Measurements from ENCODE around the gene CNTNAP2.

Gene CNTNAP2

GRCh38 chr7:147015999-147016398, 899.4 kb downstream of the CNTNAP2 start:
- DNase-seq (ENCODE audit: low read depth): no peak

DNA sequence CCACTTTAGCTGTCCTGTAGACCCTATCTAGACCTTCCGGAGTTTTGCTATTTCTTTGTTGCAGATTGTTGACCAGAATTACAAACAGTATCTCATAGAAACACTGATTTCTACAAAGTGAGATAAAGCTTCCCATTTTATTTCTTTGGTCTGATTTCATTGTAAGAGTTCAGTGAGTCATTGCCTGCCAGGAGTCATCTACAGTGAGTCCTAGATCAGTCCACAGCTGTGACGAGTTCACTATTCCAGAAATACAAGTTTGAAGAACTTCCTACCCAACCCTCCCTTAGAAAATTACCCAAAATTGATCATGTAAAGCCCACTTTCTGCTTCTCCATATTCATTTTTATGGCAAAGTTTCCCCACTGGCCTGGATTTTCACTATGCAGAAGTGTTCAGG, 905.5 kb downstream of the CNTNAP2 start:
- DNase-seq (ENCODE audit: low read depth): no peak

GRCh38 chr7:147023440-147023839, 906.8 kb downstream of the CNTNAP2 start:
- DNase-seq (ENCODE audit: low read depth): no peak

DNA sequence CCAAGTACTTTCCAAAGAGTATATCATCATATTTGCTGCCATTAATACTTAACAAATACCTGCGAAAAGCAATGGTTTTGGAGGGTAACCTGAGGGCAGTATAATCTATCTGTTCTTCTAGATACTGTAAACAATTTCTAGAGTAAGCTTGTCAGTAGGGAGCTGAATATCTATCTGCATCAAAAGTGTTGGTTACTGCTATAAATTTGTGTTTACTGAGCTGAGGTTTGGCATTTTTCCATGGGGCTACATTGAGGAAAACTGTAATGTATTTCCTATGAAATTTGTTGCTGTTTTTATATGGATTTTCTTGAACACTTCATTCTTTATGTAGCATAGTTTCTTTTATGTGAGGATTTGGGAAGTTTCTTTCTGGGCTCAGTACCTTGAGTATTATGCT, 913.4 kb downstream of the CNTNAP2 start:
- DNase-seq (ENCODE audit: low read depth): no peak

DNA sequence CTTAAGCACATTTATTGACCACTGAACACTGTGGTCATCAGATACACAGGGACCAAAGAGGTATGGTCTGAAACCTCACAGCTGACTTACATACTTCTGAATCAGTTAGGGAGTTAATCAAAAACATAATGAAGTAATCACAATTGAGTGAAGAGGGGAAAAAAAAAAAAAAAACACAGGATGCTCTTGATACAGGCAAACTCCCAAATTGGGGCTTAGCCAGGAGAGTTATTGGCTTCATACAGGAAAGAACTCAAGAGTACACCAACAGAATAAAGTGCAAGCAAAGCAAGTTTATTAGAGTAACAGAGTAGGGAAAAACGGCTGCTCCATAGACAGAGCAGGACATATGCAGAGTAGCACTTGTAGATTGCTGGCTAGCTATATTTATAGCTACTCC, 917.0 kb downstream of the CNTNAP2 start:
- DNase-seq (ENCODE audit: low read depth): no peak

DNA sequence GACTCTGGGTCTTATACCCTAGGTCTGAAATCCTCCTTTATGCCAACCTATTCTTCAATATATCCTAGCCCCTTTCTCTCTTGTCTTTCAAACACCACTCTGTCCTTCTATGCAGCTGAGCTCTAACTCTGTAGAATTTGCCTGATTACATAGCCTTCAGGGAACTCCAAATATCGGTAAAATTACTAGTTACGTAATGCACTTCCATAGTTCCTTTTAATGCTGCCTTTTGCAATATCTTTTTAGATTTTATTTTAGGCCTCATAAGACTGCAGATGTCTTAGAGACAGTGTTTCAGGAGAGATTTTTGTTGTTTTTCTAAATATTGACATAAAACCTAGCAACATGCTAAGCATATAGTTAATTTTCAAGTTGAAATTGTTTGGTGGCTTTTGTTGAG, 924.8 kb downstream of the CNTNAP2 start:
- no peak for DNase-seq (ENCODE audit: low read depth)

DNA sequence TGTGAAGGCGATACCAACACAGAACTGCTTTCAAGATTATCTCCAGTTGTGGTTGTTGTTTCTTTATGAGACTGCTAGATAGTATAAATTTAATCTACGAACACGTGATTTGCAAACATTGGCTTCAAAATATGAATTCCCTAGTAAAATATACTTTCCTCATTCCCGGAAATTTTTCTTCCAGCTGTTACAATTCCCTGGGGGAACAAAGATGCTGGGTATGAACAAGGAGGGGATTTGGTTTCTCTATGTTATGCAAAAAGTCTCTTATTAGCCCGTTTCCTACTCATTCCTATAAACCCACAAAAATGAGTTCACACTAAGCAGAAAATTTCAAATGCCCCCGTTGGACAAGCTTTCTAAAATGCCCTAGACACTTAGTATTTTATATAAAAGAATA, 928.3 kb downstream of the CNTNAP2 start:
- no peak for DNase-seq (ENCODE audit: low read depth)

DNA sequence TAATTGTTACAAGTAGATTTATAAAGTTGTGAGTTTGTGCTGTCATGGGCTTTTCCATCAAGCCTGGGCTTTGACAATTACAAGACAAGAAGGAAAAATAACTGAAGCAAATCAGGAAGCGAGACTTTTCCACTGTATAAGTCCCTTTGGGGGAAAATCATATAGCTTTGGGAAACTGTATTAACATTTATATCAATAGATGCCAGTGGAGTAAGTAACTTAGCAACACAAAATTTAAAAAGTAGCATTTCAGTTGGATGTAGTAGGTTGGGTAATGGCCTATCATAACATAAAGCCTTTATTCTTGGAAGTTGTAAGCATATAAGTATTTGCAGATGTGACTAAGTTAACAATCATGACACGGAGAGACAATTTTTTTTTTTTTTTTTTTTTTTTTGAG, 931.1 kb downstream of the CNTNAP2 start:
- no peak for DNase-seq (ENCODE audit: low read depth)

DNA sequence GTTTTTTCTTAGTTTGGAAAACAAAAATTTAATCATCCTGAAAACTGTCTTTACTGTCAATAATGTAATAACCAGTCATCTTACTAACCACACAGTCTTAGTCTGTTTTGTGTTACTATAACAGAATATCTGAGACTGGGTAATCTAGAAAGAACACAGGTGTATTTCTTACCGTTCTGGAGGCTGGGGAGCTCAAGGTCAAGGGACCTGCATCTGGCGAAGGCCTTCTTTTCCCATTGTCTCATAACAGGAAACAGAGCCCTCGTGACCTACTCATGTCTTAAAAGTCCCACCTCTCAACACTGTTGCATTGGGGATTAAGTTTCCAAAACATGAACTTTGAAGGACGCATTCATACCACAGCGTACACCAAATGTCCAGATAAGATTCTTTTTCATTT, 932.3 kb downstream of the CNTNAP2 start:
- DNase-seq (ENCODE audit: low read depth): no peak

DNA sequence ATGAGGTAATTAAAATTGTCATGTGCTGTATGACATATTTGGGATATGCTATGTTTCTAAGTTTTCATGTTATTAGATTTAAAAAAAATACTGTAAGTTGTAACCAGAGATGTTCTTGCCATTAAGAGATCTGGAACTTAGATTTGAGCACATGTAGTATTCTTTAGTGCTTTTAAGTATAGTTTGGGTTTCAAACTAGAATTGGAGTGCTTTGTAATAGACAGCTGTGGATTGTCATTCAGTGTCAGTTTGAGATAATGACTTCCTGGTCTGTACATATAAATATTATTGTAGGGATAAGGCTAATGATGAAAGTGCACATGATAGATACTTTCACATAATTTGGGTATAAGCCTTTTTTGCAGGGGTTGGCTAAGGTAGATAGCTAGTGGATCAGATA, 936.2 kb downstream of the CNTNAP2 start:
- DNase-seq (ENCODE audit: low read depth): no peak

DNA sequence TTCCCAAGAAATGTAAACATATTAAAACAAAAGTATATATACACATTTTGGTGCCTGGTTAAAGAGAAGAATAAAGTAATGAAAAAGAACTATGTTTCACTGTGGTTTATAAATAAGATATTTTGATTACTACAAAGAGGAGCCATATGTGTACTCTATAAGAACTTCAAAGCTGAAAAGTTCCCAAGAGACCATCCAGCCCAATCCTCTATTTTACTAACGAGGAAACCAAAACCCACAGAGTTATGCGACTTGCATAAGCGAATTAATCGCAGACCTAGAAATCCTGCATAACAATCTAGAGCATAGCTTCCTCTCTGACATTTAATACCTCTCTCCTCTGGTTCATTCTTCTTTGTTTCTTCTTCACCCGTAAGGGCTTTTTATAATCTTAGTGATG, 937.1 kb downstream of the CNTNAP2 start:
- no peak for DNase-seq (ENCODE audit: low read depth)

GRCh38 chr7:147060070-147060469, 943.5 kb downstream of the CNTNAP2 start:
- DNase-seq (ENCODE audit: low read depth): no peak

DNA sequence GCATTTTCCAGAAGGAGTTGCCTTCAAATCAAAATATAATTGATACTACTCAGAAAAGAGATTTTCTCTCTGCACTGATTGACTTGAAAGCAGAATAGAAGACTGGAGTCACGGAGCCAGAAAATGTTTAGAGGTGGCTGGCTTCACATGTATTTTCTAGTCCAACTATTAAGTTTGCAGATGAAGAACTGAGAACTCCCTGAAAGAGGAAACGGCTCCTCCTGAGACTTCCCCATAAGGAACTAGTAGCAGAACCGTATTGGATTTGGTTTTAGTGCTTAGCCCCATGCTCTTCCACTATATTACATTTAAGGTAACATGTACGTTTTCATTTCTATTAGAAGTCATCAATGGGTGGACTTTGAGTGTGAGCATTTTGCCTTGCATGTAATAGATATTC, 946.3 kb downstream of the CNTNAP2 start:
- DNase-seq (ENCODE audit: low read depth): no peak

- no peak for DNase-seq (ENCODE audit: low read depth)
Observed at GRCh38 chr7:147068842-147069241, 952.2 kb downstream of the CNTNAP2 start.

- DNase-seq (ENCODE audit: low read depth): no peak
Observed at GRCh38 chr7:147069771-147070170, 953.2 kb downstream of the CNTNAP2 start.

- DNase-seq (ENCODE audit: low read depth): no peak
Observed at GRCh38 chr7:147070886-147071285, 954.3 kb downstream of the CNTNAP2 start.

DNA sequence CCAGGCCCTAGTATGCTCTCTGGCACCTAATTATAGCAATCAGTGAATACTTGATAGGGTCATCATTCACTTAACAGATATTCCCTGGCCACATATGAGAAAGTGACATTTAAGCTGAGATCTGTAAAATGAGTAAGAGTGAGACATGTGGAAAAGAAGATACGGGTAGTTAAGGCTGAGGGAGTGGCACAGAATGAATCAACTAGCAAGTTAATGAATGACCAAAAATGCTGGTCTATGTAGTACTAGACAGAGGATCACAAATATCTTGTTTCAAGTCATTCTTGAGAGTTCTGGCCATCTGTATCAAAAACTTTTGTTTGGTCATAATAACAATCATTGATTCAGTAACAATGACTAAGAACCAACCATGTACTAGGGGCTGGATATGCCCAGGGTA, 954.9 kb downstream of the CNTNAP2 start:
- no peak for DNase-seq (ENCODE audit: low read depth)

DNA sequence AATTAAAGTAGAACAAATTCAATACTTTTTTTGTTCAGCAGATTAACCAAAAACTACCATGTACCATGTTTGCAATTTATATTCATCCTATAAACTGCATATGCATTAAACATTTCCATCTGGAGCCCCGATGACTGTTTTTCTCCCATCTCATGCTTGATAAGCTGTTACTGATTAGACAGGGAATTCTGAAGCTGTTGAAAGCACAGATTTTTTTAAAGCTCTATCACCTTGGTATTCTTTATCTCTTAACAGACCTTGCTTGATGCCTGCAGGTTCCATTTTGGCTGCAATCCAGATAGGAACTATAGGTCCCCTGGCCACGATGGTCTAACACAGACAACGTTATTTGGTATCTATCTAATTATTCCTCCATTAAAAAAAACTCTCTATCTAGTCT, 961.7 kb downstream of the CNTNAP2 start:
- DNase-seq (ENCODE audit: low read depth): no peak

GRCh38 chr7:147079083-147079482, 962.5 kb downstream of the CNTNAP2 start:
- no peak for DNase-seq (ENCODE audit: low read depth)

- no peak for DNase-seq (ENCODE audit: low read depth)
Observed at GRCh38 chr7:147079921-147080420, 963.4 kb downstream of the CNTNAP2 start.

- DNase-seq (ENCODE audit: low read depth): no peak
Observed at GRCh38 chr7:147081117-147081516, 964.5 kb downstream of the CNTNAP2 start.

DNA sequence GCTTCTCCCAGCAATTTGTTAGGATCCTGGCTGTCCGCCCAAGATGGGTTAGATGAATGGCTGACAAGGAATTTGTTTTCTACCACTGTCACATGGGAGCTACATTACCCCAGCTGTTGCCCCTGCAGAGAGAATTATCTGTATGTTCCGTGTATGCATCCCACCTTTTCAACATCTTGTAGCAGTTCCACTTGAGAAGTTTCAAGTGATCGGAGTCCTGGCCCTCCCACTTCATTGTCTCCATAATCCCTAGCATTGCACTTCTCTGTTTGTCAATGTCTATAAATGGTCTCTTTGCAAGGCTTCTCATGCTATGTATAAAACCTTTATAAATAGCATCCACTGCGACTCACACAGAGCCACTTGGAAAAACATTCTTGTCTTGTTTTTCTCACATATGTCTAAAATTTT, 972.5 kb downstream of the CNTNAP2 start:
- DNase-seq (ENCODE audit: low read depth): no peak

- DNase-seq (ENCODE audit: low read depth): no peak
Observed at GRCh38 chr7:147089608-147090007, 973.0 kb downstream of the CNTNAP2 start.

- DNase-seq (ENCODE audit: low read depth): no peak
Observed at GRCh38 chr7:147096629-147097028, 980.0 kb downstream of the CNTNAP2 start.

DNA sequence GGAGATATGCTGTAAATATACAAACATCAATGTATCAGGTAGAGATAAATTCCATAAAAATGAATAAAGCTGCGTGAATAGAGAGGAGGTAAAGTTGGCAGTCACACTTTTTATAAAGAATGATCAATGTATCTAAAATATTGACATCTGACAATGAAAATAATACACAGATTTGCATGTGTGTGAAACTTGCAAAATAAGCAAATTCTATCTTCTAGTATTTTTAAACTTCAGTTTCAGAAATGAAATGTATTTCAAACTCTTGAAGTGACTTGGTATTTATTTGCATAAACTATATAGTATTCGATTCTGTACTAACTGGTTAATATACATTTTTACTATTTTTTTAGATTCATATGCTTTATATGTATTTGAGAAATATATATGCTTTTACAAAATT, 986.6 kb downstream of the CNTNAP2 start:
- DNase-seq (ENCODE audit: low read depth): no peak
